Measurements from ENCODE around the gene DOP1A. TPM values are rescaled to one million over a fixed set of nuclear protein-coding genes. Genes with fewer than 3 reads are reported as not detected.

Gene DOP1A
- total and polyA plus RNA-seq, 2 of the 4 experiments (the other 2 are of a cell fraction), result 6.0 to 32.4 TPM

DNA sequence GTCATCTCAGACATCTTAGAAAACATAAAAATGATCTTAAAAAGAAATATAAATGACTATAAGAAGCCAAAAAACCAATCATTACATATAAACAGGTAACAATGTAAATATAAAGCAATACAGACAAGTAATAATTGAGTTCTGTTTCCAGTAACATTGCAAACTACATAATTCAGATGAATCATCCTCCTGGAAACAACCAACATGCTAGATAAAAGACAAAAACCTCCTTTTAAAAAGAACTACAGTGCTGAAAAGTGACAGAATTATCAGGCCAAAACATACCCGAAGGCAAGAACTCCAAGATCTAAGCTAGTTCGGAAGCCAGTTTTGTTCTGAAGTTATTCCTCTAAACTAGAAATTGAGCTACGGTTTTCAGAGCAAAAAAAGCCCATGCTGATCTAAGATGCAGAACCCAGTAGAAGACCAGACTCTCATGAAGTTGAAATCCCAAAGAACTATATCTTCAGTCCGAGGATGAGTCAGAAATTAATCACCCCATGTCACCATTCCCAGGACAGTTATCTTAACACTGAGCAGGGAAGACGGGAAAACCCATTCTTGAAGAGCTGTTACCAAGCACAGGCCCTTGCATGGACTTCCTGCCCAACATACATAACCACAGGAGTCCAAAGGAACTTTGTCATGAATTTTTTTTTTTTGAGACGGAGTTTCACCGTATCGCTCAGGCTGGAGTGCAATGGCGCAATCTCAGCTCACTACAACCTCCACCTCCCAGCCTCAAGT is 115.8 kb downstream of the DOP1A start:
- Histone ChIP-seq H3K23ac (ENCODE audit: low read depth, low read length) (no peak overlapping the region), H4K91ac (ENCODE audit: insufficient read depth, low read depth, low read length) (no peak overlapping the region), H2AK9ac (replicated peaks; ENCODE audit: low read depth, low read length, poor library complexity) (no peak overlapping the region), H3K36me3 (ENCODE audit: control insufficient read depth, insufficient read depth, low read length) (peaks cover 36% of the 10 kb centered on the region), H3K14ac (replicated peaks; ENCODE audit: low read depth, low read length) (no peak overlapping the region), H2BK20ac (ENCODE audit: low read depth, low read length) (no peak overlapping the region), H4K20me1 (ENCODE audit: insufficient read depth, low read length) (peaks cover 21% of the 10 kb centered on the region; the same call in 1 of the 2 replicates), H3K4me3 (ENCODE audit: insufficient read depth, low read depth, low read length) (no peak overlapping the region), H3K79me1 (ENCODE audit: low read depth in 1 of 2, low read length in 2 of 2) (peaks cover 29 to 40% of the 10 kb centered on the region in 2 experiments), H3K9me1 (ENCODE audit: insufficient read depth, low read length) (peaks cover 3% of the 10 kb centered on the region; the same call in 1 of the 2 replicates), H3K18ac (ENCODE audit: low read depth, low read length) (no peak overlapping the region), H3K9ac (ENCODE audit: low read depth, low read length) (no peak overlapping the region), H3K9me3 (ENCODE audit: control insufficient read depth, insufficient read depth, low read length) (no peaks in the 10 kb centered on the region), H2AK5ac (ENCODE audit: low read depth, low read length) (no peak overlapping the region), H3K27me3 (ENCODE audit: control insufficient read depth, insufficient read depth, low read length) (no peaks in the 10 kb centered on the region), H3K4me2 (ENCODE audit: low read depth, low read length) (no peak overlapping the region; the same call in 1 of the 2 replicates), H3K4ac (ENCODE audit: low read depth, low read length) (no peak overlapping the region), H4K5ac (ENCODE audit: low read depth, low read length) (no peak overlapping the region), H2BK5ac (ENCODE audit: low read depth, low read length, poor library complexity, severe bottlenecking) (peak overlapping the region; percentile 58), H4K8ac (ENCODE audit: low read depth in 2 of 2, low read length in 2 of 2) (no peak overlapping the region), H3K4me1 (ENCODE audit: control insufficient read depth, insufficient read depth, low read length) (peaks cover 2% of the 10 kb centered on the region), H3K56ac (ENCODE audit: extremely low read depth, insufficient read depth, low read length) (no peak overlapping the region), H2AFZ (replicated peaks; ENCODE audit: low read length, poor library complexity) (no peak overlapping the region), H2BK15ac (ENCODE audit: low read depth, low read length) (no peak overlapping the region), H3K27ac (ENCODE audit: insufficient read depth, low read length) (no peak overlapping the region), H2BK120ac (ENCODE audit: low read depth, low read length) (no peak overlapping the region)
- peak; percentile 97 for ATAC-seq (ENCODE audit: low read depth)
- no TSS peak for BruUV-seq (replicated peaks)
- TF ChIP-seq CEBPB (IDR thresholded peaks at IDR 0.05; ENCODE audit: low read depth, low read length) (peak; percentile 94), SMC3 (IDR thresholded peaks at IDR 0.05; ENCODE audit: low read depth, low read length) (no peak), FOS (IDR thresholded peaks at IDR 0.05; ENCODE audit: low read depth, low read length) (peak; percentile 71), POLR2A (IDR thresholded peaks at IDR 0.05; ENCODE audit: low read depth, low read length) (0 out of 2 replicates have a peak, but pooled peaks have one; percentile 35), MAZ (IDR thresholded peaks at IDR 0.05; ENCODE audit: borderline replicate concordance, low read depth, low read length) (no peak)
- ChIA-PET POLR2A (ENCODE audit: unreplicated experiment) (interaction anchor here (0.5 kb wide), 1 partner anchor 756 kb away, joined by 3 read pairs; no protein-coding TSS in a partner anchor), CTCF (interaction anchor here (0.6 to 1.3 kb wide), 3 partner anchors 33 to 331 kb away, joined by 3 to 6 read pairs (median 3); no protein-coding TSS in a partner anchor)
- DNase-seq, result peak; percentile 98
- dilution Hi-C loops (cut with HindIII; ENCODE audit: low sequenced_read_pairs, unreplicated experiment), result no loop called here
- in situ Hi-C loops (cut with MboI; ENCODE audit: low sequenced_read_pairs), result no loop called here
- no CpG with 5 or more reads among the region's 9 CpGs for WGBS, 2 experiments (ENCODE audit: extremely low coverage in 2 of 2, insufficient read length in 1 of 2)
- intact Hi-C loops (cut with micrococcal nuclease), result no loop called here

Data from IMR-90 (cell line).